T-cell (primary cell): ENCODE data around the gene SERTAD4. TPM values are rescaled to one million over a fixed set of nuclear protein-coding genes. Genes with fewer than 3 reads are reported as not detected.

Experiments
- ATAC-seq, 4 experiments: fragments of 200-7000 bp in 3 of 4; fragments of 150-1000 bp in 1 of 4; cut with Tn5 transposase; replicated peaks in 1 of 4; 1 replicate in 3 of 4; 2 replicates in 1 of 4; pipeline ENCODE4 v1.10.0; 2021; ENCODE audit warnings: moderate library complexity in 3 of 4, mild to moderate bottlenecking in 2 of 4, moderate number of reproducible peaks in 1 of 4
- CTCF ChIA-PET, 2 donors: fragments of 300-600 bp; sonication (Branson Sonifier 250); formaldehyde crosslinking; loops; one replicate each; lab custom pipeline; 2022; ENCODE audit warnings: antibody characterized with exemption in 2 of 2; lab: Charles Lee
- POLR2A ChIA-PET, 2 donors: fragments of 300-600 bp; sonication (Branson Sonifier 250); formaldehyde crosslinking; loops; one replicate each; lab custom pipeline; 2022; ENCODE audit warnings: antibody characterized with exemption in 2 of 2; lab: Charles Lee
- DNase-seq, 35 experiments: peaks; one replicate each; pipeline versions ENCODE4 v3.0.0 to v3.0.0-alpha.2; 2013 to 2023
- H3K27ac ChIP-seq: one replicate; pipeline ENCODE4 v1.5.1; 2013; ENCODE audit warnings: low read length
- H3K27me3 ChIP-seq, 2 experiments: replicated peaks in 1 of 2; 1 replicate in 1 of 2; 2 replicates in 1 of 2; pipeline versions ENCODE4 v1.6.1 to v1.7.0; 2013; ENCODE audit warnings: low read length in 1 of 2, mixed read lengths in 1 of 2; ENCODE audit not compliant: control insufficient read depth in 2 of 2, insufficient read depth in 2 of 2; ENCODE audit errors: extremely low read depth in 1 of 2
- H3K36me3 ChIP-seq, 2 donors: 1 replicate in 1 of 2; 2 replicates in 1 of 2; pipeline versions ENCODE4 v1.6.1 to v1.7.0; 2013; ENCODE audit warnings: low read length in 1 of 2; ENCODE audit not compliant: control insufficient read depth in 2 of 2, insufficient read depth in 1 of 2; ENCODE audit errors: extremely low read depth in 1 of 2
- H3K4me1 ChIP-seq, 2 experiments: 1 replicate in 1 of 2; 2 replicates in 1 of 2; pipeline versions ENCODE4 v1.6.1 to v1.7.0; 2013; ENCODE audit warnings: low read length in 2 of 2, mixed read lengths in 1 of 2; ENCODE audit not compliant: insufficient read depth in 2 of 2, control insufficient read depth in 1 of 2; ENCODE audit errors: extremely low read depth in 1 of 2
- H3K4me3 ChIP-seq, 2 donors: 1 replicate in 1 of 2; 2 replicates in 1 of 2; pipeline versions ENCODE4 v1.5.1 to v1.7.0; 2013; ENCODE audit warnings: mild to moderate bottlenecking in 2 of 2, low read length in 1 of 2, moderate library complexity in 1 of 2; ENCODE audit not compliant: control insufficient read depth in 1 of 2; ENCODE audit errors: extremely low read depth in 1 of 2
- H3K9me3 ChIP-seq: 2 replicates; pipeline ENCODE4 v1.7.0; 2013
- H3K27ac Mint-ChIP-seq, 2 donors: one replicate each; pipeline ENCODE4 v1.8.0; 2020 to 2021; ENCODE audit warnings: mild to moderate bottlenecking in 2 of 2, mixed read lengths in 2 of 2
- H3K27me3 Mint-ChIP-seq, 2 donors: one replicate each; pipeline ENCODE4 v1.8.0; 2021 to 2022; ENCODE audit warnings: mixed read lengths in 2 of 2
- H3K36me3 Mint-ChIP-seq: one replicate; pipeline ENCODE4 v1.8.0; 2021; ENCODE audit warnings: mixed read lengths
- H3K4me1 Mint-ChIP-seq, 3 donors: one replicate each; pipeline ENCODE4 v1.8.0; 2020 to 2022; ENCODE audit warnings: mixed read lengths in 3 of 3, mild to moderate bottlenecking in 1 of 3
- H3K4me3 Mint-ChIP-seq, 3 donors: one replicate each; pipeline ENCODE4 v1.8.0; 2020 to 2022; ENCODE audit warnings: mild to moderate bottlenecking in 3 of 3, mixed read lengths in 3 of 3, moderate library complexity in 3 of 3
- H3K9me3 Mint-ChIP-seq, 3 donors: one replicate each; pipeline ENCODE4 v1.8.0; 2020 to 2022; ENCODE audit warnings: mixed read lengths in 3 of 3
- WGBS: methylation state at CpG from one replicate; pipeline ENCODE4 v1.1.5; 2013; ENCODE audit warnings: missing lambda C conversion rate; ENCODE audit not compliant: insufficient coverage; 5-methylcytosine and 5-hydroxymethylcytosine counted together
- total RNA-seq, 35 experiments: library from RNA in 6 of 35; stranded (reverse) in 6 of 35; fragments of 120-200 nt in 1 of 35; gene quantifications; one replicate each; pipeline versions ENCODE4 v1.2.1 to v1.2.4 and lab custom pipeline; 2013 to 2026

The SERTAD4 gene
- total RNA-seq, 5 donors from 2014 or later (not counting 1 experiment from before 2014, with no cell fraction given) = not detected

GRCh38 chr1:210236840-210237409 lies 4.3 kb downstream of the SERTAD4 start:
- ATAC-seq (no peak), DNase-seq (no peak)
- no peak overlapping the region for H3K4me3 ChIP-seq
- no peaks in the 10 kb centered on the region for H3K36me3 Mint-ChIP-seq
- H3K4me1 Mint-ChIP-seq = peaks cover 5 to 12% (median 8%) of the 10 kb centered on the region in 3 donors
- ChIA-PET CTCF (no interaction called here), POLR2A (no interaction called here)
- H3K9me3 ChIP-seq = no peaks in the 10 kb centered on the region
- H3K27me3 ChIP-seq = peaks cover 6 to 37% of the 10 kb centered on the region in 2 experiments
- H3K27ac Mint-ChIP-seq = no peak overlapping the region
- 56% methylated on average over 10 of the region's 10 CpGs for WGBS
- no peaks in the 10 kb centered on the region for H3K9me3 Mint-ChIP-seq
- H3K4me1 ChIP-seq = peaks cover 2 to 18% of the 10 kb centered on the region in 2 experiments
- H3K27me3 Mint-ChIP-seq = peaks cover 56 to 67% of the 10 kb centered on the region in 2 donors
- H3K27ac ChIP-seq = no peak overlapping the region
- no peak overlapping the region for H3K4me3 Mint-ChIP-seq
- no peaks in the 10 kb centered on the region for H3K36me3 ChIP-seq

GRCh38 chr1:210237479-210237878 lies 4.9 kb downstream of the SERTAD4 start:
- Histone ChIP-seq H3K9me3 (no peaks in the 10 kb centered on the region), H3K4me1 (peaks cover 2 to 15% of the 10 kb centered on the region in 2 experiments), H3K27me3 (peaks cover 6 to 33% of the 10 kb centered on the region in 2 experiments), H3K27ac (no peak overlapping the region), H3K36me3 (no peaks in the 10 kb centered on the region), H3K4me3 (no peak overlapping the region)
- DNase-seq (no peak), ATAC-seq (no peak)
- Mint-ChIP-seq H3K9me3 (no peaks in the 10 kb centered on the region), H3K4me3 (no peak overlapping the region), H3K27me3 (peaks cover 53 to 69% of the 10 kb centered on the region in 2 donors), H3K36me3 (no peaks in the 10 kb centered on the region), H3K4me1 (peaks cover 0 to 9% (median 6%) of the 10 kb centered on the region in 3 donors), H3K27ac (no peak overlapping the region)
- POLR2A ChIA-PET = no interaction called here
- CTCF ChIA-PET = interaction anchor here in 1 of 2 donors (0.7 kb wide), 1 partner anchor 1565 kb away, joined by 4 read pairs; no protein-coding TSS in a partner anchor
- WGBS = 72% methylated on average over 5 of the region's 5 CpGs

- no peaks in the 10 kb centered on the region for H3K36me3 ChIP-seq
- H3K4me3 ChIP-seq = no peak overlapping the region
- no peaks in the 10 kb centered on the region for H3K9me3 ChIP-seq
- Mint-ChIP-seq H3K36me3 (no peaks in the 10 kb centered on the region), H3K4me1 (peaks cover 0 to 7% (median 6%) of the 10 kb centered on the region in 3 donors), H3K27me3 (peaks cover 53 to 73% of the 10 kb centered on the region in 2 donors), H3K27ac (no peak overlapping the region), H3K9me3 (no peaks in the 10 kb centered on the region), H3K4me3 (no peak overlapping the region)
- DNase-seq (no peak), ATAC-seq (no peak)
- POLR2A ChIA-PET = no interaction called here
- H3K4me1 ChIP-seq = peaks cover 2 to 15% of the 10 kb centered on the region in 2 experiments
- peaks cover 6 to 31% of the 10 kb centered on the region in 2 experiments for H3K27me3 ChIP-seq
- 82% methylated on average over 5 of the region's 8 CpGs for WGBS
- CTCF ChIA-PET = interaction anchor here in 1 of 2 donors (0.7 kb wide), 1 partner anchor 1565 kb away, joined by 4 read pairs; no protein-coding TSS in a partner anchor
- H3K27ac ChIP-seq = no peak overlapping the region
These were observed 5.4 kb downstream of the SERTAD4 start for GRCh38 chr1:210237981-210238380.

GRCh38 chr1:210239349-210240111 lies 6.9 kb downstream of the SERTAD4 start:
- H3K36me3 Mint-ChIP-seq = no peaks in the 10 kb centered on the region
- ChIA-PET POLR2A (no interaction called here), CTCF (no interaction called here)
- Histone ChIP-seq H3K9me3 (no peaks in the 10 kb centered on the region), H3K27ac (no peak overlapping the region), H3K4me1 (no peaks in the 10 kb centered on the region), H3K36me3 (no peaks in the 10 kb centered on the region), H3K4me3 (no peak overlapping the region), H3K27me3 (peaks cover 6 to 16% of the 10 kb centered on the region in 2 experiments)
- DNase-seq (no peak), ATAC-seq (no peak)
- WGBS = 93% methylated on average over 5 of the region's 7 CpGs
- no peak overlapping the region for H3K4me3 Mint-ChIP-seq
- H3K9me3 Mint-ChIP-seq = no peaks in the 10 kb centered on the region
- peaks cover 53 to 71% of the 10 kb centered on the region in 2 donors for H3K27me3 Mint-ChIP-seq
- no peak overlapping the region for H3K27ac Mint-ChIP-seq
- peaks cover 0 to 3% (median 2%) of the 10 kb centered on the region in 3 donors for H3K4me1 Mint-ChIP-seq

- no peaks in the 10 kb centered on the region for H3K4me1 ChIP-seq
- Mint-ChIP-seq H3K36me3 (no peaks in the 10 kb centered on the region), H3K27me3 (peaks cover 55 to 68% of the 10 kb centered on the region in 2 donors), H3K4me3 (no peak overlapping the region), H3K9me3 (no peaks in the 10 kb centered on the region), H3K27ac (no peak overlapping the region), H3K4me1 (no peaks in the 10 kb centered on the region)
- no peaks in the 10 kb centered on the region for H3K36me3 ChIP-seq
- H3K27me3 ChIP-seq = peaks cover 4 to 16% of the 10 kb centered on the region in 2 experiments
- WGBS = no CpG with 5 or more reads among the region's 5 CpGs
- H3K27ac ChIP-seq = no peak overlapping the region
- CTCF ChIA-PET = no interaction called here
- no peak for DNase-seq
- no peak overlapping the region for H3K4me3 ChIP-seq
- POLR2A ChIA-PET = no interaction called here
- ATAC-seq = no peak
- no peaks in the 10 kb centered on the region for H3K9me3 ChIP-seq
These were observed 8.5 kb downstream of the SERTAD4 start for GRCh38 chr1:210241121-210241520.

GRCh38 chr1:210244746-210245367 lies 12.3 kb downstream of the SERTAD4 start:
- Mint-ChIP-seq H3K27me3 (peaks cover 65 to 66% of the 10 kb centered on the region in 2 donors), H3K36me3 (no peaks in the 10 kb centered on the region), H3K9me3 (no peaks in the 10 kb centered on the region), H3K4me3 (no peak overlapping the region), H3K27ac (no peak overlapping the region), H3K4me1 (peaks cover 0 to 6% (median 0%) of the 10 kb centered on the region in 3 donors)
- ChIA-PET CTCF (no interaction called here), POLR2A (no interaction called here)
- DNase-seq = no peak
- Histone ChIP-seq H3K4me3 (no peak overlapping the region), H3K27ac (no peak overlapping the region), H3K9me3 (no peaks in the 10 kb centered on the region), H3K36me3 (no peaks in the 10 kb centered on the region), H3K27me3 (peaks cover 2 to 18% of the 10 kb centered on the region in 2 experiments), H3K4me1 (no peaks in the 10 kb centered on the region)
- WGBS = no CpG with 5 or more reads among the region's 6 CpGs
- no peak for ATAC-seq
